SH-SY5Y (cell line): Measurements from ENCODE around the gene RAB3C.

Source experiments
- GATA2 ChIP-seq: IDR thresholded peaks from 2 replicates; pipeline ENCODE4 v1.6.1; 2011; ENCODE audit warnings: mild to moderate bottlenecking, low read depth, low read length
- GATA3 ChIP-seq: IDR thresholded peaks from 2 replicates; pipeline ENCODE4 v1.6.1; 2011; ENCODE audit warnings: low read depth, mild to moderate bottlenecking, low read length, moderate library complexity

- TF ChIP-seq GATA2 (no peak), GATA3 (no peak)
Measured at GRCh38 chr5:58800356-58800755, 217.5 kb downstream of the RAB3C start.
